ENCODE results near the gene PYGB.

The PYGB gene

GRCh38 chr20:25247956-25248785 is at the start of gene PYGB (continued):
- TF ChIP-seq ZNF311 (tag by site-specific recombination; IDR thresholded peaks at IDR 0.05; ENCODE audit: borderline replicate concordance): no peak

- ChIA-PET POLR2A (interaction anchor here (1.3 kb wide), 1 partner anchor 24 kb away, joined by 4 read pairs; no protein-coding TSS in a partner anchor), CTCF (no interaction called here)
- no peaks in the 10 kb centered on the region for H3K4me1 ChIP-seq (ENCODE audit: control insufficient read depth, insufficient read depth, low read length)
- no peak overlapping the region for H3K27ac ChIP-seq (ENCODE audit: extremely low read depth, low read depth, low read length)
- H3K4me3 ChIP-seq (ENCODE audit: low read depth, low read length): no peak overlapping the region
- H3K36me3 ChIP-seq (ENCODE audit: control insufficient read depth in 2 of 2, insufficient read depth in 1 of 2, low read length in 2 of 2): peaks cover 0 to 9% of the 10 kb centered on the region in 2 experiments; a peak in 1 of 3 replicates
- TF ChIP-seq SCRT2 (tag by site-specific recombination; IDR thresholded peaks at IDR 0.05) (peak; percentile 90), ZBTB17 (tag by site-specific recombination; IDR thresholded peaks at IDR 0.05) (0 out of 2 replicates have a peak, but pooled peaks have one; percentile 35), ZNF777 (tag by site-specific recombination; IDR thresholded peaks at IDR 0.05; ENCODE audit: borderline replicate concordance) (no peak), ZNF600 (tag by site-specific recombination; IDR thresholded peaks at IDR 0.05) (peak; percentile 92), SCRT1 (tag by site-specific recombination; IDR thresholded peaks at IDR 0.05; ENCODE audit: borderline replicate concordance) (peak; percentile 90)
- no peaks in the 10 kb centered on the region for H3K9me3 ChIP-seq (ENCODE audit: control insufficient read depth, insufficient read depth, low read depth, low read length)
Measured at GRCh38 chr20:25198663-25199383, 49.1 kb upstream of the PYGB start.

- Histone ChIP-seq H3K27ac (ENCODE audit: extremely low read depth, low read depth, low read length) (no peak overlapping the region), H3K4me3 (ENCODE audit: low read depth, low read length) (no peak overlapping the region), H3K9me3 (ENCODE audit: control insufficient read depth, insufficient read depth, low read depth, low read length) (no peaks in the 10 kb centered on the region), H3K36me3 (ENCODE audit: control insufficient read depth in 2 of 2, insufficient read depth in 1 of 2, low read length in 2 of 2) (peaks cover 0 to 9% of the 10 kb centered on the region in 2 experiments; a peak in 1 of 3 replicates), H3K4me1 (ENCODE audit: control insufficient read depth, insufficient read depth, low read length) (no peaks in the 10 kb centered on the region)
- TF ChIP-seq ZNF148 (tag by site-specific recombination; IDR thresholded peaks at IDR 0.05; ENCODE audit: borderline replicate concordance) (no peak), ZNF530 (tag by site-specific recombination; IDR thresholded peaks at IDR 0.05; ENCODE audit: low read depth) (no peak), ZNF292 (tag by site-specific recombination; IDR thresholded peaks at IDR 0.05; ENCODE audit: borderline replicate concordance, low read depth) (no peak), ZNF610 (tag by site-specific recombination; IDR thresholded peaks at IDR 0.05; ENCODE audit: borderline replicate concordance) (no peak), ZSCAN4 (tag by site-specific recombination; IDR thresholded peaks at IDR 0.05) (no peak), ZNF155 (tag by site-specific recombination; IDR thresholded peaks at IDR 0.05) (no peak), ZBTB7A (tag by site-specific recombination; IDR thresholded peaks at IDR 0.05; ENCODE audit: low read depth) (no peak), ZNF704 (tag by site-specific recombination; IDR thresholded peaks at IDR 0.05) (no peak)
- ChIA-PET POLR2A (interaction anchor here (0.7 to 1.3 kb wide), 2 partner anchors 23 to 208 kb away, joined by 3 to 4 read pairs; partner anchors contain the start of gene GINS1), CTCF (interaction anchor here (0.6 to 1.1 kb wide), 2 partner anchors 9 to 20 kb away, joined by 3 read pairs; no protein-coding TSS in a partner anchor)
Measured at GRCh38 chr20:25199473-25200260, 48.2 kb upstream of the PYGB start.
